HG03469 (cell line): ENCODE measurements around the gene MYLK4.

Experiments used
- ATAC-seq: cut with Tn5 transposase; IDR thresholded peaks from one replicate; pipeline ENCODE4 v1.9.1; 2021; ENCODE audit warnings: mild to moderate bottlenecking, moderate library complexity, moderate number of reproducible peaks; ENCODE audit not compliant: unreplicated experiment

The MYLK4 gene

DNA sequence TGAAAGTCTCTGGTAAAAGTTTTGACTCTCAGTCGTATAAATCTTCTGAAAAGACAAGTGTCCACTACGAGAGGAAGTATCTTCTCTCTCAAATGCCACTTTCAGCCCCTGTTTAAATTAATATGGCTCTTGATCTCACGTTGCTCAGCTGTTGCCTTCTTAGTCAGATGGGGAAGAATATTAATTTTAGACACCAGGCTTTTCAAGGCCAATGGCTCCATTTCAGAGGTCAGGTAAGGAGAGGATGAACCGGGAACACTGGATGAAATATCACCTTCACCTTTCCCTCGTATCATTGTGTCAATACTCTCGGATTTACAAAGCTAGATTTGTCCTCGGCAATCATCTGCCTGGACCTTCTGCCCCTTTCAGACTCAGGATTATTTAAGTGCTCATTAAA lies at the start of gene MYLK4:
Gene MYLK4 (minus strand): TSS at position 91 of the 400 bp plus-strand sequence. CDS start 1,628 bp downstream, outside the sequence.
- ATAC-seq: no peak

- no peak for ATAC-seq
Measured at GRCh38 chr6:2799936-2800527, 49.3 kb upstream of the MYLK4 start.

GRCh38 chr6:2798586-2799134 lies 47.9 kb upstream of the MYLK4 start:
- ATAC-seq: no peak

DNA sequence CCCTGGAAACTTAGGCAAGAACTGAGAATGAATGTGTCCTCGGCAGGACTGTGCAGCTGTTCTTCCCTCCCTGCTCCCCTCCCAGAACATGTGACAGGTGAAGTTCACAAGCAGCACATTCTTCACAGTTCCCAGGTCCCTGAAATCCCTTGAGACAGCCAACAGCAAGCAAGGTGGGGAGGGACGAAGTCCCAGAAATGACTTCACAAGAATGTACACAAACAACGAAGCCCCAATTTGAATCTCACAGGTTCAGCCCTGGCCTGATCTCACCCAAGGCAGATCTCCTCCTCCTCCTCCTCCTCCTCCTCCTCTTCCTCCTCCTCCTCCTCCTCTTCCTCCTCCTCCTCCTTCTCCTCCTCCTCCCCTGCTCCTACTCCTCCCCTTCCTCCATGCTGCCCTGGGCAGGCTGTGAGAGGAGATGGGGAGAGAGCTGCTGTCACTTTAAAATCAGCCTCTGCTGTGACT lies 46.9 kb upstream of the MYLK4 start:
- no peak for ATAC-seq

DNA sequence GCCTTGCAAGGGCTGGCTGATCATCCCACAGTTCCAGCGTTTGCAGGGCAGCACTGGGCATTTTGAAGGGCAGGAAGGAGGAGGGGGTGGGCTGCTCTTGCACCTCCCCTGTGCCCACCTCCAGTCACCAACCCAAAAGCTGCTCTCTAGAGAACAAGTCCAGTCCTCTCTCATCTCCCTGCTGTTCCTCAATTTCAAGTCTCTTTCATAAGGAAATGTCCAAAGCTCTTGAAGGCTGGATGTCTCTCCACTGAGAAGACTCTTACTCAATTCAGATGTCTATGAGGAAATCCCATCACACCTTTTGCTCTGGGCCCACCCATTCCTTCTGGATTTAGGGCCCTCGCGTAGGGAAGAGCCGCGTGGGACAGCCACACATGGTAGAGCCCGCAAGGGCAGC lies 46.1 kb upstream of the MYLK4 start:
- no peak for ATAC-seq

GRCh38 chr6:2795956-2796355 lies 45.2 kb upstream of the MYLK4 start:
- no peak for ATAC-seq

GRCh38 chr6:2795162-2795561 lies 44.4 kb upstream of the MYLK4 start:
- no peak for ATAC-seq

- ATAC-seq: no peak
Measured at GRCh38 chr6:2794171-2794730, 43.5 kb upstream of the MYLK4 start.

- ATAC-seq: no peak
Measured at GRCh38 chr6:2793534-2794151, 42.9 kb upstream of the MYLK4 start.

DNA sequence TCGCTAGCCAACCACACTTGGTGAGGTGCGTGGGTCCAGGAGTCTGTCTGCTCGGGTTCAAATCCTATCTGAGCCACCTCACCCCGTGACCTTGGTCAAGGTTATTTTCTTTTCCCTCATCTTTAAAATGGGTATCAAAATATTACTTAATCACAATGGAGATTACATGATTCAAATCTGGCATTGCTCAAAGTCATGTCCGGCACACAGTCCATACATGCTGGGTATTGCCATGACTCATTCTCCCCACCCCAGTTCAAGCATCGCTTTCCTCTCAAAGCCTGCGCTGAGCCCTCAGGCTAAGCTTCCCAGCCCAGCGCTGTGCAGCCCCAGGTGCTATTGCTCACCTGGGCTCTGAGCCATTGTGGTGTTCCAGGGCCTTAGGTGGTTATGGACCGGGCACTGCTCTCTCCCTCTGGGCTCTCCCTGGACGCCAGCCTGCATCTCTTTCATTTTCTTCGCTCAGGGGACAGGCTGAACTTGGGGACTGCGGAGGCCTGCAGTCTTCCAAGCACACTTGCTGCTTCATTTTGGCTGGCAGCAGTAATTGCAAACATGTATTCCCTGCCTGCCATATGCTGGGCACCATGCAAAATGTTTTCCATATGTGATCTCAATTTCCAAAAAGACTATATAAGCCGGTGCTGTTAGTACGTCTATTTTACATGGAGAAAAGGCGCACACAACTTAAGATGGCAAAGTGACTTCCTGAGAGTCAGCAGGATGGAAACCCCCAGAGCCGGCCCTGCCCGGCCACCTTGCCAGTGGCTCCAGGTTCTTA lies 41.8 kb upstream of the MYLK4 start:
- no peak for ATAC-seq

DNA sequence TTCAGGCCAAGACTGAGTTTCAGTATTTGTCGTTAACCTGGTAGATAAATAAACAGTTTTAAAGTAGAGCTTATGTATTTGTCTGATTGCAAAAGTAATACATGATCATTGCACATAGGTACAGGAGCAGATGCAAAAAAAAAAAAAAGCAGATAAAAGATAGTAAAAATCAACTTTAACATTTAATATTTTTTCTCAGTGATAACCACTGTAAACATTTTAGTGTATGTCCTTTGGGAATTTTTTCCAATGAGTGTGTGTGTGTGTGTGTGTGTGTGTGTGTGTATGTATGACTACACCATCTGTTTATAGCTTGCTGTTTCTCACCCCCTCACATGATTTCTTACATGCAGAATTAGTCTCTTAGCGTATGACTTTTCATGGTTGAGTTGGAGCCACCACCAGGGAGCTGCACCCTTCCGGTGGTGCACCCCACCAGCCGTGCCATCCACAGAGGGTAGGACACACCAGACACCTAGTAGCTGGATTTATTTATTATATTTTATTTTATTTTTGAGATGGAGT lies 40.8 kb upstream of the MYLK4 start:
- no peak for ATAC-seq

DNA sequence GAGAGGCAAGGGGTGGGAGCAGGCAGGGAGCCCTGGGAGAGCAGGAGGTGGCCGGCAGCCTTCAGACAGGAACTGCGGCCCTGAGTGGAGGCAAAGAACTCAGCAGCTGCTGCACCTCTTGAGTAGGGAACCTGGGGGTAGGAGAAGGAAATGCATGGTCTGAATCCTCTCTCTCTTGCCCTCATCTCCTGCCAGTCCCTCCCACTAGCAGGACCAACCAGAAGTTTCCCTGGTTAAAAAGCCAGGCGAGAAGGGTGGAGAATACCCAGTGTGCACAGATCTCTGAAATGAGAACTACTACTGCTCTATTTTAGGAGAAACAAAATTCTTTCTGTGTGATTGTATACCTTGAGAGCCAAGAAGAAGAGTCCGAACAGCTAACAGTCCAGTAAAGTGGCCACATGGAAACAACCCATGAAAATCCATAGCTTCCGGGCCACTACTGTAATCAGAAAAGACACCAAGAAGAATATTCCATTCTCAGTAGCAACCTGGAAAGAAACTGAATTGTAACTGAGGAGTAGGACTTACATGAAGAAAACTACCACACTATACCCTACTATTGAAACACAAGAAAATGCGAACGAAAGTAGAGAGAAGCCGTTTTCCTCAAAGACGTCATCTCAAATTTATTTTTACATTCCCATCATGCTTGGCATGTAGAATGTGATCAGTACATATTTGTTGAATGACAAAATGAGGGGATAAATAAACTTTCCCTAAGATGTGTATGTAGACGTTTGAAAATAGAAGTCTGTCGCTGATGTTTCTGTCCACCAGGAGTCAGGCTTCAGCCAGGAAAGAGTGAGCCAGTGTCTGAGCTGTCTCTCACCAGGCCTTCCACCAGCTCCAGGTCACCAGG lies 40.1 kb upstream of the MYLK4 start:
- ATAC-seq: no peak

- ATAC-seq: no peak
Measured at GRCh38 chr6:2786269-2786668, 35.5 kb upstream of the MYLK4 start.

- ATAC-seq: no peak
Measured at GRCh38 chr6:2784930-2785329, 34.2 kb upstream of the MYLK4 start.

DNA sequence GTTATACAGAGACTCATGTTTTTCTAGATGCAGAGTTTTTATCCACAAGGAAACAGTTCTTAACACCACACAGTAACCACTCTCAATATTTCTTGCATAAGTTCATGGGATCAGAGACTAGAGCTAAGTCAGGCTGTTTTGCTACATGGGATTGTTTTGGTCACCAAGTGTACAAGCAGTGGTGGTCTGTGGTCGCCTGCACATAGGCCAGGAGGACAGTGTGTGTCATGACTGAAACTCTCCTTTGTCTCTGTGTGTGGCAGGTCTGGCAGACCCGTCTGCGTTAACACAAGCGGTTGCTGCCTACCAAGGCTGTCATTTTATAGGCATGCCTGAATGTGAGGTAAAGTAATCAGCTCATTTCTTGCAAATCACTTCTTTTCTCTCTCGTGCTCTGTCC lies 33.3 kb upstream of the MYLK4 start:
- no peak for ATAC-seq

DNA sequence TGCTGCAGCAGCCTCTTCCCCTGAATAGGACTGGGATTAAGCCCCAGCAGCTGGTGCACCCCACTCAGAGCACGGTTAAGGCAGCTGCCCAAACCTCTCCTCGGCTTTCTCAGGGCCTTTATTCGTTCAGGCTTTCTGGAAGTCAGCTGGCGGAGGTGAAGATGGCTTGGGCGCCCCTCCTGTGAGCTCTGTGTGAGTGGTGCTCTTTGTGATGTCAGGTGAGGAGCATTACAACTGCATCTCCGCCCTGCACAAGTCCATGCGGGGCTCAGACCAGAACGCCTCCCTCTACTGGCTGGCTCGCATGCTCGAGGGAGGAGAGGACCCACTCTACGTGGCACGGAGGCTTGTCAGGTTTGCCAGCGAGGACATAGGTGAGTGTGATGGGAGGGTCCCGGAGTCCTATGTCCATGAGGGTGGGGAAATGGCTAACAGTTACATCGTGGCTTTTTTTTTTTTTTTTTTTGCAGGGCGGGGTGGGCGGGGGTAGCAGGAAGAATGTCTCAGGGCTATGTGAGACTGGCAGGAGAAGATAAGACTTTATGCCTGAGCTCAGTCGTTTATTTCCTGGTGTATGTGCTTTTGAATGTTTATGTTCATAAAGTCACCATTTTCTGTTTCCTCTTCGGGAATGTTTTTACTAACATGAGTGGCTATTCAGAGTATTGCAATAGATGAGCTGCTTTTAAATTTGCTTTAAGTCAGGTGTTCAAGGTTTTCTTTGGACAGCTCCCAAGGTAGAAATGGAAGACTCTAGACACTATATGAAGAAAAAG lies 32.7 kb upstream of the MYLK4 start:
- ATAC-seq: no peak

GRCh38 chr6:2782825-2783187 lies 32.1 kb upstream of the MYLK4 start:
- ATAC-seq: no peak

- no peak for ATAC-seq
Measured at GRCh38 chr6:2782356-2782708, 31.6 kb upstream of the MYLK4 start.

DNA sequence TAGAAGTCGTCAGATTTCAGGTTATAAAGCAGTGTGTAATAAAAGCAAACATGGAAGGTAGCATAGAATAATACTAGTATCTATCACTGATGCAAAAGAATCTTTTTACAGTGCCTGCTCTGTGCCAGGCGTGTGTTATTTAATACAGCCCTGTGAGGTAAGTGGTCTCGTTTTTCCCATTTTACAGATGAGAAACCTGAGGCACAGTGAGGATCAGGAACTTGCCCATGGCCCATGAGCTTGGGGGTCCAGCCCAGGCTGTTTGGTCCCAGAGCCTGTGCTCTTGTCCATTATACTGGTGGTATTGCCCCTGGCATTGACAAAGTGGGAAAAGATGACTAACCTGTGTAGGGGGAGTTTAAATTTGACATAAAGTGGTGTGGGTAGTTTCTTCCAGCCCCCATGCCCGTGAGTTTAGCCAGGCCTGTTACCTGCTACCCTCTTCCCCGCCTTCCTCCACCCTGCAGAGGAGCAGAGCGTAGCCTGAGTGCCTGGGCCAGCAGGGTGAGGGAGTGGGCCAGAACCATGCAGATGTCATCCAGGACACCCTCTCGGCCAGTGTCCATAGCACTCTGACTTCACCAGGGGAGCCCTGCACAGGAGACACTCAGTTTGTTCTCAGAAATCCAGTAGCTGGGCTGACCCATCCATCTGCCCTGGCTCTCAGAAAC lies 31.1 kb upstream of the MYLK4 start:
- no peak for ATAC-seq
